OCI-LY7 (cell line): Measurements from ENCODE around the gene CNDP1. TPM values are rescaled to one million over a fixed set of nuclear protein-coding genes. Genes with fewer than 3 reads are reported as not detected.
A peak's percentile ranks its signal among the peaks of the same experiment; 100 is the strongest.

Experiments used
- BruUV-seq: library from RNA; stranded (reverse); fragments of 400-500 nt; replicated peaks from 2 replicates; lab custom pipeline; 2021; lab: Mats Ljungman, UMichigan
- CTCF ChIA-PET: fragments of 300-600 bp; sonication (Branson Sonifier 250); formaldehyde crosslinking; loops from one replicate; lab custom pipeline; 2022; ENCODE audit warnings: antibody characterized with exemption; ENCODE audit not compliant: unreplicated experiment; lab: Charles Lee
- POLR2A ChIA-PET: fragments of 300-600 bp; sonication (Branson Sonifier 250); formaldehyde crosslinking; loops from one replicate; lab custom pipeline; 2022; ENCODE audit warnings: antibody characterized with exemption; lab: Charles Lee
- DNase-seq: peaks from one replicate; pipeline ENCODE4 v3.0.0-alpha.2; 2015; ENCODE audit warnings: low spot score
- H2AFZ ChIP-seq: fragments of 200-600 bp; sonication (generic), shearing (Covaris generic); 2 replicates; pipeline ENCODE4 v1.6.1; 2014; ENCODE audit warnings: mild to moderate bottlenecking, antibody characterized with exemption, low read length, moderate library complexity
- H3K27ac ChIP-seq: fragments of 200-600 bp; sonication (generic); 2 replicates; pipeline ENCODE4 v1.5.1; 2014; ENCODE audit warnings: mixed run types, low read depth, mild to moderate bottlenecking, moderate library complexity, low read length, inconsistent platforms; ENCODE audit not compliant: poor library complexity, severe bottlenecking
- H3K36me3 ChIP-seq: fragments of 200-600 bp; sonication (generic); 2 replicates; pipeline ENCODE4 v1.6.1; 2014; ENCODE audit warnings: mild to moderate bottlenecking, antibody characterized with exemption, low read length, moderate library complexity, mixed read lengths; ENCODE audit not compliant: insufficient read depth
- H3K4me1 ChIP-seq: fragments of 200-600 bp; sonication (generic); 2 replicates; pipeline ENCODE4 v1.5.1; 2014; ENCODE audit warnings: mild to moderate bottlenecking, low read length; ENCODE audit not compliant: insufficient read depth, poor library complexity, severe bottlenecking
- H3K4me2 ChIP-seq: fragments of 200-600 bp; sonication (generic); 2 replicates; pipeline ENCODE4 v1.6.1; 2014; ENCODE audit warnings: mild to moderate bottlenecking, low read length
- H3K4me3 ChIP-seq: fragments of 200-600 bp; sonication (generic); 2 replicates; pipeline ENCODE4 v1.5.1; 2014; ENCODE audit warnings: mild to moderate bottlenecking, low read depth, low read length; ENCODE audit not compliant: poor library complexity, severe bottlenecking
- H3K79me2 ChIP-seq: fragments of 200-600 bp; sonication (generic); 2 replicates; pipeline ENCODE4 v1.6.1; 2016; ENCODE audit warnings: low read depth, mild to moderate bottlenecking, low read length, moderate library complexity, mixed read lengths; ENCODE audit not compliant: insufficient read depth
- H3K9me2 ChIP-seq: fragments of 200-600 bp; sonication (generic); 2 replicates; pipeline ENCODE4 v1.6.1; 2016; ENCODE audit warnings: mild to moderate bottlenecking, low read length, mixed read lengths; ENCODE audit not compliant: insufficient read depth
- H3K9me3 ChIP-seq: fragments of 200-600 bp; sonication (generic); 2 replicates; pipeline ENCODE4 v1.6.1; 2014; ENCODE audit warnings: mild to moderate bottlenecking, mixed run types, low read length, mixed read lengths
- H4K20me1 ChIP-seq: fragments of 200-600 bp; sonication (generic); 2 replicates; pipeline ENCODE4 v1.6.1; 2014; ENCODE audit warnings: mild to moderate bottlenecking, antibody characterized with exemption, low read length, moderate library complexity, mixed read lengths; ENCODE audit not compliant: insufficient read depth
- EZH2phosphoT487 ChIP-seq: fragments of 200-600 bp; sonication (generic); IDR thresholded peaks from 2 replicates; pipeline ENCODE4 v1.6.1; 2018; ENCODE audit warnings: low read depth, borderline replicate concordance, mild to moderate bottlenecking, mixed run types, antibody characterized with exemption, low read length, moderate library complexity, mixed read lengths
- intact Hi-C: fragments of 100-400 bp; cut with micrococcal nuclease; formaldehyde crosslinking; loops from one replicate; pipeline ENCODE4 v1.10.0; 2022; ENCODE audit not compliant: unreplicated experiment
- total RNA-seq, 2 experiments: library from RNA; depleted of rRNA in 1 of 2; stranded (reverse); fragments of >200 nt in 1 of 2; shearing (Covaris generic) in 1 of 2; gene quantifications; 2 replicates each; pipeline ENCODE4 v1.2.3, GENCODE V29; 2014 to 2022
- TF ChIP-seq, protein P1 (sequence below): fragments of 200-600 bp; sonication (generic); conservative IDR thresholded peaks from 2 replicates; pipeline ENCODE4 v1.5.1; 2014; ENCODE audit warnings: mild to moderate bottlenecking, antibody characterized with exemption, low read length, moderate library complexity, mixed read lengths

The CNDP1 gene
- total RNA-seq, 2 experiments from 2014 or later, result not detected

DNA sequence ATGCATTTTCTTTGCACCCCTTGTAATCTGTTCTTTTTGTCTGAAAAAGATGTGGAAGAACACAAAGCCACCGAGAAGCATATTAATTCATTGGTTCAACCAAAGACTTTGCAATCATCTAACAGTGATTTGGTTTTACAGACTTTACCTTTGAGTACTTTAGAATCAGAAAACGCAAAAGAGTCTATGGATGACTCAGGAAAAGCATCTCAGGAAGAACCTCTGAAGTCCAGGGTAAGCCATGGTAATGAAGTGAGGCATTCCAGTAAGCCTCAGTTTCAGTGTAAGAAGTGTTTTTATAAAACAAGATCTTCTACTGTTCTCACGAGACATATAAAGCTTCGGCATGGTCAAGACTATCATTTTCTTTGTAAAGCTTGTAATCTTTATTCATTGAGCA is 98.6 kb downstream of the CNDP1 start:
- TF ChIP-seq, protein P1, sequence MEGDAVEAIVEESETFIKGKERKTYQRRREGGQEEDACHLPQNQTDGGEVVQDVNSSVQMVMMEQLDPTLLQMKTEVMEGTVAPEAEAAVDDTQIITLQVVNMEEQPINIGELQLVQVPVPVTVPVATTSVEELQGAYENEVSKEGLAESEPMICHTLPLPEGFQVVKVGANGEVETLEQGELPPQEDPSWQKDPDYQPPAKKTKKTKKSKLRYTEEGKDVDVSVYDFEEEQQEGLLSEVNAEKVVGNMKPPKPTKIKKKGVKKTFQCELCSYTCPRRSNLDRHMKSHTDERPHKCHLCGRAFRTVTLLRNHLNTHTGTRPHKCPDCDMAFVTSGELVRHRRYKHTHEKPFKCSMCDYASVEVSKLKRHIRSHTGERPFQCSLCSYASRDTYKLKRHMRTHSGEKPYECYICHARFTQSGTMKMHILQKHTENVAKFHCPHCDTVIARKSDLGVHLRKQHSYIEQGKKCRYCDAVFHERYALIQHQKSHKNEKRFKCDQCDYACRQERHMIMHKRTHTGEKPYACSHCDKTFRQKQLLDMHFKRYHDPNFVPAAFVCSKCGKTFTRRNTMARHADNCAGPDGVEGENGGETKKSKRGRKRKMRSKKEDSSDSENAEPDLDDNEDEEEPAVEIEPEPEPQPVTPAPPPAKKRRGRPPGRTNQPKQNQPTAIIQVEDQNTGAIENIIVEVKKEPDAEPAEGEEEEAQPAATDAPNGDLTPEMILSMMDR, result no peak
- no peak for TF ChIP-seq EZH2phosphoT487
- BruUV-seq, result TSS peak; percentile 32
- no peak overlapping the region for H3K4me3 ChIP-seq
- no peak overlapping the region for H3K4me2 ChIP-seq
- H3K79me2 ChIP-seq, result no peaks in the 10 kb centered on the region
- H3K9me2 ChIP-seq, result no peaks in the 10 kb centered on the region
- ChIA-PET POLR2A (no interaction called here), CTCF (no interaction called here)
- no peak overlapping the region for H2AFZ ChIP-seq
- no peaks in the 10 kb centered on the region for H4K20me1 ChIP-seq
- no peak for DNase-seq
- H3K9me3 ChIP-seq, result no peaks in the 10 kb centered on the region
- intact Hi-C loops, result no loop called here
- no peaks in the 10 kb centered on the region for H3K4me1 ChIP-seq
- H3K36me3 ChIP-seq, result peaks cover 5% of the 10 kb centered on the region; the same call in 1 of the 2 replicates
- no peak overlapping the region for H3K27ac ChIP-seq

DNA sequence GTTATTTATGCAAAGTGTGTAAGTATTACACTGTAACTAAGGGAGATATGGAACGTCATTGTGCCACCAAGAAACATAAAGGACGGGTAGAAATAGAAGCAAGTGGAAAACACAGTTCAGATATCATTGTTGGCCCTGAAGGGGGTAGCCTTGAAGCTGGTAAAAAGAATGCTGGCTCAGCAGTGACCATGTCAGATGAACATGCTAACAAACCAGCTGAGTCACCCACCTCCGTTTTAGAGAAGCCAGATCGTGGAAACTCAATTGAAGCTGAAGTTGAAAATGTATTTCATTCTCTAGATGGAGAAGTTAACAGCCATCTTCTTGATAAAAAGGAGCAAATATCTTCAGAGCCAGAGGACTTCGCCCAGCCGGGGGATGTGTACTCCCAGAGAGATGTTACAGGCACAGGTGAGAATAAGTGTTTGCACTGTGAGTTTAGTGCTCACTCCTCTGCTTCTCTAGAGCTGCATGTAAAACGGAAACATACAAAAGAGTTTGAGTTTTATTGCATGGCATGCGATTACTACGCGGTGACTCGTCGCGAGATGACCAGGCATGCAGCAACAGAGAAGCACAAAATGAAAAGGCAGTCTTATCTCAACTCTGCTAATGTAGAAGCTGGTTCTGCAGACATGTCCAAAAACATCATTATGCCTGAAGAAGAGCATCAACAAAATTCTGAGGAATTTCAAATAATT is 99.5 kb downstream of the CNDP1 start:
- no peak overlapping the region for H3K4me3 ChIP-seq
- DNase-seq, result no peak
- H2AFZ ChIP-seq, result no peak overlapping the region
- no peaks in the 10 kb centered on the region for H3K9me2 ChIP-seq
- intact Hi-C loops, result no loop called here
- no peaks in the 10 kb centered on the region for H3K79me2 ChIP-seq
- BruUV-seq, result no TSS peak
- no peaks in the 10 kb centered on the region for H3K4me1 ChIP-seq
- H3K4me2 ChIP-seq, result no peak overlapping the region
- TF ChIP-seq, protein P1, result no peak
- no peak for TF ChIP-seq EZH2phosphoT487
- no peaks in the 10 kb centered on the region for H4K20me1 ChIP-seq
- POLR2A ChIA-PET, result interaction anchor here (0.7 kb wide), 1 partner anchor 485 kb away, joined by 3 read pairs; no protein-coding TSS in a partner anchor
- peaks cover 5% of the 10 kb centered on the region; the same call in 1 of the 2 replicates for H3K36me3 ChIP-seq
- no peak overlapping the region for H3K27ac ChIP-seq
- no peaks in the 10 kb centered on the region for H3K9me3 ChIP-seq
- CTCF ChIA-PET, result no interaction called here

DNA sequence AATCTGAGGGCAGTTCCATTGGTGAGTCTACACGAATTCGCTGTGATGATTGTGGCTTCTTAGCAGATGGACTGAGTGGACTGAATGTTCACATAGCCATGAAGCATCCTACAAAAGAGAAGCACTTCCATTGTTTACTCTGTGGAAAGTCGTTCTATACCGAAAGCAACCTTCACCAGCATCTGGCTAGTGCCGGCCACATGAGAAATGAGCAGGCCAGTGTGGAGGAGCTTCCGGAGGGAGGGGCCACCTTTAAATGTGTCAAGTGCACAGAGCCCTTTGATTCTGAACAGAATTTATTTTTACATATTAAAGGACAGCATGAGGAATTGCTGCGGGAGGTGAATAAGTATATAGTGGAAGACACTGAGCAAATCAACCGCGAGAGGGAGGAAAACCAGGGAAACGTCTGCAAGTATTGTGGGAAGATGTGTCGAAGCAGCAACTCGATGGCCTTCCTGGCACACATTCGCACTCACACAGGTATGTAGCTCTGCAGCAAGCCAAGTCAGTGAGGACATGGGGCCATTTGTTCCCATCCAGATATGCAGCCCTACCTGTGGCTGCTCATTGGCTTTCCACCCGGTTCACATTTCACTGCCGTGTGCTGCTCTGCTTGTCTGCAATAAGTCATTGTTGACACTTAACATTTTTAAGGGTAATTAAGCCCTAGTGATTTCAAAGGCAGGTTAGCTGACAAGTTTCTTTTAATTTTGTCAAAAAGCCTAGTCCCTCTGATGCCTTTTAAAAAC is 101.1 kb downstream of the CNDP1 start:
- TF ChIP-seq, protein P1, result no peak
- TF ChIP-seq EZH2phosphoT487, result no peak
- H3K4me2 ChIP-seq, result no peak overlapping the region
- intact Hi-C loops, result no loop called here
- BruUV-seq, result no TSS peak
- no peak overlapping the region for H3K4me3 ChIP-seq
- H3K79me2 ChIP-seq, result no peaks in the 10 kb centered on the region
- ChIA-PET CTCF (no interaction called here), POLR2A (no interaction called here)
- H3K36me3 ChIP-seq, result peaks cover 5% of the 10 kb centered on the region; the same call in 1 of the 2 replicates
- H3K9me2 ChIP-seq, result no peaks in the 10 kb centered on the region
- no peaks in the 10 kb centered on the region for H3K4me1 ChIP-seq
- no peaks in the 10 kb centered on the region for H3K9me3 ChIP-seq
- no peak for DNase-seq
- H4K20me1 ChIP-seq, result no peaks in the 10 kb centered on the region
- H2AFZ ChIP-seq, result no peak overlapping the region
- no peak overlapping the region for H3K27ac ChIP-seq
